Thymus (tissue), 11 donors: ENCODE results near the gene TOMM6. TPM values are rescaled to one million over a fixed set of nuclear protein-coding genes. Genes with fewer than 3 reads are reported as not detected.
A peak's percentile ranks its signal among the peaks of the same experiment; 100 is the strongest.

ENCODE experiments used
- DNase-seq, 9 donors: peaks; one replicate each; pipeline ENCODE4 v3.0.0-alpha.2; 2013; ENCODE audit warnings: low spot score in 9 of 9, low read depth in 6 of 9, missing footprints in 1 of 9
- H3K27ac ChIP-seq, 2 donors: one replicate each; pipeline ENCODE4 v1.5.1; 2013; ENCODE audit warnings: control low read depth in 1 of 2, low read depth in 1 of 2, low read length in 1 of 2, mild to moderate bottlenecking in 1 of 2, moderate library complexity in 1 of 2
- H3K27me3 ChIP-seq, 2 donors: one replicate each; pipeline ENCODE4 v1.5.1; 2013; ENCODE audit warnings: low read length in 1 of 2; ENCODE audit not compliant: control insufficient read depth in 2 of 2, insufficient read depth in 1 of 2
- H3K36me3 ChIP-seq, 2 donors: one replicate each; pipeline ENCODE4 v1.5.1; 2013; ENCODE audit warnings: low read length in 1 of 2, mild to moderate bottlenecking in 1 of 2, moderate library complexity in 1 of 2; ENCODE audit not compliant: control insufficient read depth in 2 of 2, insufficient read depth in 2 of 2
- H3K4me1 ChIP-seq, 2 donors: one replicate each; pipeline ENCODE4 v1.5.1; 2013; ENCODE audit warnings: low read length in 2 of 2; ENCODE audit not compliant: control insufficient read depth in 2 of 2, insufficient read depth in 2 of 2
- H3K4me3 ChIP-seq, 2 donors: one replicate each; pipeline ENCODE4 v1.5.1; 2013; ENCODE audit warnings: low read length in 2 of 2, control low read depth in 1 of 2, mild to moderate bottlenecking in 1 of 2
- H3K9me3 ChIP-seq, 2 donors: one replicate each; pipeline ENCODE4 v1.5.1; 2013; ENCODE audit warnings: low read length in 1 of 2, mild to moderate bottlenecking in 1 of 2; ENCODE audit not compliant: control insufficient read depth in 2 of 2, insufficient read depth in 1 of 2
- WGBS: extraction: QIAGEN DNeasy Blood & Tissue Kit; methylation state at CpG from one replicate; pipeline ENCODE4 v1.1.7; 2013; 5-methylcytosine and 5-hydroxymethylcytosine counted together
- polyA plus RNA-seq: library from polyadenylated mRNA; stranded (reverse); fragments of 200-250 nt; gene quantifications from one replicate; pipeline ENCODE4 v1.2.3, GENCODE V29; 2013
- total RNA-seq: library from RNA; stranded (reverse); fragments of 120-200 nt; gene quantifications from one replicate; pipeline ENCODE4 v1.2.4, GENCODE V29; 2013
- donor health status: healthy.

TOMM6 gene
- total and polyA plus RNA-seq, 2 donors, result 216 to 347 TPM

GRCh38 chr6:41746107-41746506 is 41.4 kb upstream of the TOMM6 start:
- WGBS, result 95% methylated on average over 10 of the region's 10 CpGs
- Histone ChIP-seq H3K4me3 (no peak overlapping the region), H3K4me1 (no peaks in the 10 kb centered on the region), H3K27ac (no peak overlapping the region), H3K36me3 (no peaks in the 10 kb centered on the region), H3K27me3 (no peaks in the 10 kb centered on the region), H3K9me3 (no peaks in the 10 kb centered on the region)
- DNase-seq, result no peak

GRCh38 chr6:41747256-41748101 is 40.0 kb upstream of the TOMM6 start, which contains the start of gene PGC:
Gene PGC (minus strand): TSS chr6:41747397. CDS start chr6:41747334, 63 bp downstream.
- Histone ChIP-seq H3K36me3 (no peaks in the 10 kb centered on the region), H3K27me3 (no peaks in the 10 kb centered on the region), H3K4me1 (no peaks in the 10 kb centered on the region), H3K9me3 (no peaks in the 10 kb centered on the region), H3K27ac (no peak within 1 kb of the TSS), H3K4me3 (no peak within 1 kb of the TSS)
- no peak for DNase-seq
- 95% methylated on average over 15 of the region's 15 CpGs for WGBS

GRCh38 chr6:41748102-41748477 is 39.4 kb upstream of the TOMM6 start:
- H3K27ac ChIP-seq, result no peak overlapping the region

GRCh38 chr6:41748542-41748941 is 39.0 kb upstream of the TOMM6 start:
- Histone ChIP-seq H3K9me3 (no peaks in the 10 kb centered on the region), H3K36me3 (no peaks in the 10 kb centered on the region), H3K4me1 (no peaks in the 10 kb centered on the region), H3K27me3 (no peaks in the 10 kb centered on the region), H3K27ac (no peak overlapping the region), H3K4me3 (no peak overlapping the region)
- DNase-seq, result no peak
- 97% methylated on average over 3 of the region's 3 CpGs for WGBS

More at GRCh38 chr6:41748102-41748477, 39.4 kb upstream of the TOMM6 start:
- no peak overlapping the region for H3K4me3 ChIP-seq
- DNase-seq, result no peak
- no peaks in the 10 kb centered on the region for H3K36me3 ChIP-seq
- no peaks in the 10 kb centered on the region for H3K9me3 ChIP-seq
- no peaks in the 10 kb centered on the region for H3K4me1 ChIP-seq
- H3K27me3 ChIP-seq, result no peaks in the 10 kb centered on the region
- WGBS, result 97% methylated on average over 6 of the region's 6 CpGs

- Histone ChIP-seq H3K4me3 (no peak overlapping the region), H3K27me3 (no peaks in the 10 kb centered on the region), H3K36me3 (no peaks in the 10 kb centered on the region), H3K4me1 (no peaks in the 10 kb centered on the region), H3K27ac (no peak overlapping the region), H3K9me3 (no peaks in the 10 kb centered on the region)
- no peak for DNase-seq
- 95% methylated on average over 3 of the region's 3 CpGs for WGBS
Measured at GRCh38 chr6:41750374-41750773, 37.1 kb upstream of the TOMM6 start.

- no peak for DNase-seq
- Histone ChIP-seq H3K4me1 (peaks cover 3 to 9% of the 10 kb centered on the region in 2 donors), H3K9me3 (no peaks in the 10 kb centered on the region), H3K4me3 (no peak overlapping the region), H3K27ac (no peak overlapping the region), H3K36me3 (no peaks in the 10 kb centered on the region), H3K27me3 (no peaks in the 10 kb centered on the region)
- WGBS, result 93% methylated on average over 4 of the region's 4 CpGs
Measured at GRCh38 chr6:41755895-41756294, 31.6 kb upstream of the TOMM6 start.

GRCh38 chr6:41756354-41756753 is 31.1 kb upstream of the TOMM6 start:
- Histone ChIP-seq H3K36me3 (no peaks in the 10 kb centered on the region), H3K4me3 (no peak overlapping the region), H3K4me1 (peaks cover 3 to 9% of the 10 kb centered on the region in 2 donors), H3K27me3 (no peaks in the 10 kb centered on the region), H3K9me3 (no peaks in the 10 kb centered on the region), H3K27ac (no peak overlapping the region)
- DNase-seq, result peak in 1 of 9 donors; percentile 35
- WGBS, result 45% methylated on average over 13 of the region's 13 CpGs

- no peaks in the 10 kb centered on the region for H3K36me3 ChIP-seq
- no peak overlapping the region for H3K4me3 ChIP-seq
- H3K27ac ChIP-seq, result no peak overlapping the region
- DNase-seq, result no peak
- no peaks in the 10 kb centered on the region for H3K27me3 ChIP-seq
- no peaks in the 10 kb centered on the region for H3K9me3 ChIP-seq
- 96% methylated on average over 6 of the region's 6 CpGs for WGBS
- peaks cover 3 to 9% of the 10 kb centered on the region in 2 donors for H3K4me1 ChIP-seq
Measured at GRCh38 chr6:41757271-41757670, 30.2 kb upstream of the TOMM6 start.

- H3K9me3 ChIP-seq, result no peaks in the 10 kb centered on the region
- DNase-seq, result no peak
- 87% methylated on average over 8 of the region's 8 CpGs for WGBS
- no peaks in the 10 kb centered on the region for H3K36me3 ChIP-seq
- no peak overlapping the region for H3K27ac ChIP-seq
- no peak overlapping the region for H3K4me3 ChIP-seq
- H3K27me3 ChIP-seq, result peaks cover 0 to under 1% of the 10 kb centered on the region in 2 donors
- peaks cover 3 to 9% of the 10 kb centered on the region in 2 donors for H3K4me1 ChIP-seq
Measured at GRCh38 chr6:41757931-41758640, 29.4 kb upstream of the TOMM6 start.
